Thoracic aorta (tissue), 2 donors: ENCODE measurements around the gene LIMA1. TPM values are rescaled to one million over a fixed set of nuclear protein-coding genes. Genes with fewer than 3 reads are reported as not detected.

Source experiments
- ATAC-seq: fragments of 150-250 bp; one replicate; pipeline ENCODE4 v1.8.0; 2017; ENCODE audit warnings: low read depth; ENCODE audit not compliant: insufficient number of reproducible peaks, low FRiP score
- DNase-seq: peaks from one replicate; pipeline ENCODE4 v3.0.0-alpha.2; 2020; ENCODE audit warnings: low spot score
- H3K27ac ChIP-seq, 2 donors: fragments of 200-600 bp; sonication (generic); 1 replicate in 1 of 2; 2 replicates in 1 of 2; pipeline ENCODE4 v1.5.1; 2016; ENCODE audit warnings: mild to moderate bottlenecking in 2 of 2, moderate library complexity in 2 of 2
- H3K27me3 ChIP-seq: fragments of 200-600 bp; sonication (generic); replicated peaks from 2 replicates; pipeline ENCODE4 v1.6.0; 2016; ENCODE audit warnings: mild to moderate bottlenecking; ENCODE audit not compliant: insufficient read depth
- H3K36me3 ChIP-seq: fragments of 200-600 bp; sonication (generic); one replicate; pipeline ENCODE4 v1.5.1; 2016
- H3K4me1 ChIP-seq, 2 donors: fragments of 200-600 bp; sonication (generic); 1 replicate in 1 of 2; 2 replicates in 1 of 2; pipeline versions ENCODE4 v1.5.1 to v1.6.0; 2016; ENCODE audit warnings: low read depth in 2 of 2, mild to moderate bottlenecking in 1 of 2; ENCODE audit not compliant: control insufficient read depth in 1 of 2
- H3K4me3 ChIP-seq: fragments of 200-600 bp; sonication (generic); 2 replicates; pipeline ENCODE4 v1.5.1; 2016; ENCODE audit warnings: mild to moderate bottlenecking
- H3K9me3 ChIP-seq: fragments of 200-600 bp; sonication (generic); 2 replicates; pipeline ENCODE4 v1.5.1; 2016
- CTCF ChIP-seq: fragments of 200-600 bp; sonication (generic); IDR thresholded peaks from one replicate; pipeline ENCODE4 v1.5.1; 2019; ENCODE audit warnings: antibody characterized with exemption
- total RNA-seq, 2 donors: library from RNA; depleted of rRNA; stranded (reverse); fragments of >200 nt; gene quantifications; one replicate each; pipeline versions ENCODE4 v1.1.0 to v1.2.3, GENCODE V29; 2016

Gene LIMA1
- total RNA-seq, 2 donors from 2014 or later: 103 to 194 TPM

GRCh38 chr12:50256761-50257160, 26.6 kb downstream of the LIMA1 start:
- H3K27me3 ChIP-seq: no peaks in the 10 kb centered on the region
- peaks cover 22 to 44% of the 10 kb centered on the region in 2 donors for H3K4me1 ChIP-seq
- ATAC-seq: no peak
- H3K27ac ChIP-seq: no peak overlapping the region
- no peaks in the 10 kb centered on the region for H3K36me3 ChIP-seq
- DNase-seq: no peak
- H3K4me3 ChIP-seq: no peak overlapping the region
- TF ChIP-seq CTCF: no peak
- H3K9me3 ChIP-seq: no peaks in the 10 kb centered on the region

GRCh38 chr12:50252977-50253602, 30.2 kb downstream of the LIMA1 start:
- no peak for ATAC-seq
- no peaks in the 10 kb centered on the region for H3K36me3 ChIP-seq
- H3K4me1 ChIP-seq: peaks cover 31 to 70% of the 10 kb centered on the region in 2 donors
- DNase-seq: no peak
- no peak overlapping the region for H3K4me3 ChIP-seq
- H3K9me3 ChIP-seq: no peaks in the 10 kb centered on the region
- no peaks in the 10 kb centered on the region for H3K27me3 ChIP-seq
- H3K27ac ChIP-seq: no peak overlapping the region
- TF ChIP-seq CTCF: no peak

GRCh38 chr12:50251619-50252252, 31.6 kb downstream of the LIMA1 start:
- TF ChIP-seq CTCF: no peak
- DNase-seq (no peak), ATAC-seq (no peak)
- peak overlapping the region; percentile 39 to 40 for H3K27ac ChIP-seq
- H3K27me3 ChIP-seq: no peaks in the 10 kb centered on the region
- H3K9me3 ChIP-seq: no peaks in the 10 kb centered on the region
- peaks cover 30 to 68% of the 10 kb centered on the region in 2 donors for H3K4me1 ChIP-seq
- no peak overlapping the region for H3K4me3 ChIP-seq
- no peaks in the 10 kb centered on the region for H3K36me3 ChIP-seq

DNA sequence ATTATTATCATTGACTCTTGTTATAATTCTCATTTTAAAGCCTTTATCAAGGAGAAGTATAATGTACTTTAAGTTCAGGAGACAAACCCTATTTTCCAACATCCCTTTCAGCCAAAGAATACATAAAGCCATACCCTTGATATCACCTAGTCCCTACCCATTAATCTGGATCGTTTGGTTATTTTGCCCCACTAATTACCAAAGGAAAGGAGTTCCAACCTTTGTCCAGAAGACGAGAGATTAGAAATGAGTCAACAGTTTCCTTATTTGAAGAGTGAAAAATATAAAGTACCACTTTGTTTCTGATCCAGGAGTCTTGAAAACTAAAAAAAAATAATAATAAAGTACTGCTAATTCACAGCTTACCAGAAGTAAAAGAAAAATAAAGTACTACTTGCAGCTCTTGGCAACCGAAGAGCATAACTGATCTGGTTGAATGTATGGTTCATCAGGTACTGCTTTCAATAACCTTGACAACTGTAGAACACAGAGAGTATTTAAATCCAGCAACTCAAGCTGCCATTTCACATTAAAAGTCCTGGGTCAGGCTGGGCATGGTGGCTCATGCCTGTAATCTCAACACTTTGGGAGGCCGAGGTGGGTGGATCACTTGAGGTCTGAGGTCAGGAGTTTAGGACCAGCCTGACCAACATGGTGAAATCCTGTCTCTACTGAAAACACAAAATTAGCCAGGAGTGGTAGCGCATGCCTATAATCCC, 33.7 kb downstream of the LIMA1 start:
- H3K4me3 ChIP-seq: no peak overlapping the region
- no peak for TF ChIP-seq CTCF
- ATAC-seq (no peak), DNase-seq (no peak)
- H3K4me1 ChIP-seq: peaks cover 33 to 79% of the 10 kb centered on the region in 2 donors
- no peaks in the 10 kb centered on the region for H3K9me3 ChIP-seq
- H3K27me3 ChIP-seq: no peaks in the 10 kb centered on the region
- H3K27ac ChIP-seq: peak overlapping the region; percentile 41 to 44
- H3K36me3 ChIP-seq: peaks cover 3% of the 10 kb centered on the region

DNA sequence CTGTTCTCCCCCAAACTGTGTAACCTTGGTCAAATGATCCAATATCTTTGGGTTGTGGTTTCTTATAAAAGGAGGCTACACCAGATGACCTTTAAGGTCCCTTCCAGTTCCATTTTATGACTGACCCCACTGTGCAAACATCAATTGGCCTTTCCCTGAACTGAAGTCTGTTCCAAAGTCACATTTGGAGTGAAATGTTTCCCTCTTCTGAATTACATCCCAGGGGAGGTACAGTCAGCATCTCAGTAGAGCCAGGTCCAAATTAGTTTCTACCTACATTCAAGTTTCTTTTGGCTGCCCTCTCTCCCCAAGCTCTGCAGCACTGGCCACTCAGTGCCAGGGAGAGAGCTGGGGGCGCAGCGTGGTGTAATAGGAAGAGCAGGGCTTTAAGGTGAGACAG, 34.4 kb downstream of the LIMA1 start:
- Histone ChIP-seq H3K27me3 (no peaks in the 10 kb centered on the region), H3K27ac (peak overlapping the region; percentile 58 to 90), H3K9me3 (no peaks in the 10 kb centered on the region), H3K4me3 (no peak overlapping the region), H3K36me3 (peaks cover 3% of the 10 kb centered on the region), H3K4me1 (peaks cover 33 to 79% of the 10 kb centered on the region in 2 donors)
- no peak for DNase-seq
- TF ChIP-seq CTCF: no peak
- ATAC-seq: no peak
